Measurements from ENCODE around the gene GRPEL2.

GRPEL2 gene

DNA sequence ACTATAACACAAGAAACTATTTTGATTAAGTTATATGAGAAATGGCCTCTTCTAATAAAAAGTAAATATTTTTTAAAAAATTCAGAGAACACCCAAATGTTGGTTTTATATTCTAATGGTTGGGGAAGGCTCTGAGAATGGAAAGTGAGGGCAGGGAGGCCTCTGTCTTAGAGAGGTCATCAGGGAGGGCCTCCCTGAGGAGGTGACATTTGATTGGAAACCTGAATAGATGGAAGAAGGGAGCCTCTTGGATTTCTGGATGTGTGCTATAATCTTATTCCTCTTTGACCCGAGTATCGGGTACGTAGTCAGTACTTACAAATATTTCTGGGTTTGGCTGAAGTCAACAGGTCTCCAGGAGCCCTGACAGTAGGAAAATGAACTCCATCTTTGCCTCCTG, 26.1 kb upstream of the GRPEL2 start:
- no peak for DNase-seq (ENCODE audit: low read depth, low spot score)

- peak; percentile 45 for DNase-seq (ENCODE audit: low read depth, low spot score)
Measured at GRCh38 chr5:149320791-149321330, 24.4 kb upstream of the GRPEL2 start.

GRCh38 chr5:149322518-149322917, 22.8 kb upstream of the GRPEL2 start:
- DNase-seq (ENCODE audit: low read depth, low spot score), result no peak

- DNase-seq (ENCODE audit: low read depth, low spot score), result no peak
Measured at GRCh38 chr5:149323210-149323609, 22.1 kb upstream of the GRPEL2 start.

- no peak for DNase-seq (ENCODE audit: low read depth, low spot score)
Measured at GRCh38 chr5:149323621-149324205, 21.6 kb upstream of the GRPEL2 start.

DNA sequence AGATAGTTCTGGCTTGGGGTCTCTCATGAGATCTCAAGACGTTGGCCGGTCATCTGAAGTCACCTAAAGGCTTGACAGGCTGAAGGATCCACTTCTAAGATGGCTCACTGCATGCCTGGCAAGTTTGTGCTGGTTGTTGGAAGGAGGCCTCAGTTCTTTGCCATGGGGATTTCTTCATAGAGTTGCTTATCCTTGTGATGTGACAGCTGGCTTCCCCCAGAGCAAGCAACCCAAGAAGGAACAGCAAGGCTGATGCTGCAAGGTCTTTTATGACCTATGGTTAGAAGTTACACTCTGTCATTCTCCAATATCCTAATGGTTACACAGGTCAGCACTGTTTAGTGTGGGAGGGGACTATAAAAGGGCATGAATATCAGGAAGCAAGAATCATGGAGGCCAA, 20.7 kb upstream of the GRPEL2 start:
- no peak for DNase-seq (ENCODE audit: low read depth, low spot score)

- no peak for DNase-seq (ENCODE audit: low read depth, low spot score)
Measured at GRCh38 chr5:149325166-149325735, 20.0 kb upstream of the GRPEL2 start.

DNA sequence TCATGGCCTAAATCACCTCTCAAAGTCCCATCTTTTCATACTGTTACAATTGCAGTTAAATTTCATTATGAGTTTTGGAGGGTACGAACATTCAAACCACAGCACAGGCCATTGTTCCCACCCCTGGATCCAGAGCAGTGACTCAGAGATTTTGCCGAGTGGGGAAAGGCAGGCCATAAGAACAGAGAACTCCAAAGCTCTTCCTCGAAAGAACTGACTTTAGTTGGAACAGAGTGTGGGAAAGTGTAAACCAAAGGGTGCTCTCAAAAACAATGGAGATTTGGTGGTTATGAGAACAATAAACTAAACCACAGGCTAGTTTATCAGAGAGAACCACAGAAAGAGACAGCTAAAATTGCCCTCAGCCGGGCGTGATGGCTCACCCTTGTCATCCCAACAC, 19.4 kb upstream of the GRPEL2 start:
- no peak for DNase-seq (ENCODE audit: low read depth, low spot score)

DNA sequence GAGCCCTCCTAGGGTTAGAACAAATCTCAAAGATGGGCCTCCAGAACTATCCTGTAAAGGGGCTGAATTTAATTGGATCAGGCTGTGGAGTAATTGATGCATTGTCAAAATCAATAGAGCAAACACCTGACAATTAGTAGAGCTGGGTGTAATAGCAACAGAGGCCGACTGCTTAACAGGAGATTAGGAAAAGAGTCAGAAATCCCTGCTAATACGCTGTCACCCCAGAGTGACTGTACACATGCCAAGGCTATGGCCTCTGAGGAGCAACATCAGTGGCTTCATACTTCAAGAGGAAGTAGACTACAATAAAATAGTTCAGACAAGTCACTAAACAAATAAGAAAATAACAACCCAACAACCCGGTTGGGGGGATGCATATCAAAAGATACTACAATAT, 18.7 kb upstream of the GRPEL2 start:
- no peak for DNase-seq (ENCODE audit: low read depth, low spot score)

DNA sequence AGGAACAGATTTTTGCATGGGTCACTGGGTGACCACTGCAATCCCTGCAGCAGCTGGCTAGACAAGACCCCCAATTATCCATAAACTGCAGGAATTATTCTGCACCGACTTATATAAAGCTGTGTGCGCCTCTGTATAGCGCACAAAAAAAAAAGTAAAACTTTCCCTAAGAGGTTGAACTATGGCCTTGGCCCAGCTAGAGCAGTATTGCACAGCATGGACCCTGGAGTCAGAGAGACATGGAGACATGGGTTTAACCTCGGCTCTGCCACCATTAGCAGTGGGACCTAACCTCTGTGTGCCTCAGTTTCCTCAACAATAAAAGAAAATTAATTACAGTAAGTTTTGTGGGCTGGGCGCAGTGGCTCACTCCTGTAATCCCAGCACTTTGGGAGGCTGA, 17.1 kb upstream of the GRPEL2 start:
- DNase-seq (ENCODE audit: low read depth, low spot score), result no peak

DNA sequence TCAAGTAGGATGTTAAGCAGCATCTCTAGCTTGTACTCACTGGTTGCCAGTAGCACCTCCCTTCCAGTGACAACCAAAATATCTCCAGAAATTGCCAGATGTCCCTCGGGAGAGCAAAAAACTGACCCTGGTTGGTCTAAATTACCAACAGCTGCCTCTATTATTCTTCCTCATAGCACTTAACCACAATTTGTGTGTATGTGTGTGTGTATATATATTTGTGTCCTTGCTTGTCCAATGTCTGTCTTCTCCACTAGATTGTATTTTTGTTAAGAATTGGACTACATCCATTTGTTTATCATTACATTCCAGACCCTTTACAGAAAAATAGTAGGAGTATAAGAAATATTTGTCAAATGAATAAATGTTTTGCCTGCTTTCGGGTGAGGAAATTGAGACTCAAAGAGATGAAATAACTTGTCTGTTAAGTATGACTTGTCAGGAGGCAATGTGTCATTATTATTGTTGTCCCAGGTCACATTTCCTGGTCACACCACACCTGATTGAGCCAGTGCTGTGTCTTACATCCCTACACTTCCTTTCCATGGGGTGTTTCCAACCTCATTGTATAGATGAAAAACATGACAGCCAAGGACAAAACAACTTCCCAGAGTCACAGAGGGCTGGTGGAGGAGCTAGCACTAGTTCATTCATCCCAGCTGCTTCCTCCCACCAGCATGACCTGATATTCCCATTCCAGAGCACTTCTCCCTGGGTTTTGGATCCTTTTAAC, 11.4 kb upstream of the GRPEL2 start:
- no peak for DNase-seq (ENCODE audit: low read depth, low spot score)

GRCh38 chr5:149337736-149338135, 7.6 kb upstream of the GRPEL2 start:
- DNase-seq (ENCODE audit: low read depth, low spot score), result no peak

GRCh38 chr5:149338364-149338763, 6.9 kb upstream of the GRPEL2 start:
- DNase-seq (ENCODE audit: low read depth, low spot score), result no peak

DNA sequence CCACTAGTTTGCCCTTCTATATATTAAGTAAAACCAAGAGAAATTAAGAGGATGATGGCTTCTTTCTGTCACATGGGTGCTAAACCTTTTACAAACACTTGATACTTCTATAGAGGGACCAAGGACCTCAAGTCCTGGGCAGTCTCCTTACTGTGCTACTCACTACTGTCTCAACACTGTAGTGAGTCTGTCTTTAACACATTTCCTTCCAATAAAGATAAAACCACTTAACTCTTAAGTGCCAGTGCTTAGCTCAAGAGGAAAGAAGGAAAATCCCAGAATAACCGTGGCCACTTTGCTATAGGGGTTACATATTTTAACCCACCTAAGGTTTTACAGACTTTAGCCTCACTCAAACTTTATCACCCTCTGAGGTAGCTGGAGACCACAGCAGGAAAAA, 4.4 kb upstream of the GRPEL2 start:
- no peak for DNase-seq (ENCODE audit: low read depth, low spot score)

GRCh38 chr5:149341876-149342275, 3.4 kb upstream of the GRPEL2 start:
- DNase-seq (ENCODE audit: low read depth, low spot score), result no peak

- DNase-seq (ENCODE audit: low read depth, low spot score), result no peak
Measured at GRCh38 chr5:149344151-149344550, 1.1 kb upstream of the GRPEL2 start.

- DNase-seq (ENCODE audit: low read depth, low spot score), result no peak
Measured at GRCh38 chr5:149345892-149346222, 558 bp downstream of the GRPEL2 start.

- no peak for DNase-seq (ENCODE audit: low read depth, low spot score)
Measured at GRCh38 chr5:149348518-149348917, 3.2 kb downstream of the GRPEL2 start.

DNA sequence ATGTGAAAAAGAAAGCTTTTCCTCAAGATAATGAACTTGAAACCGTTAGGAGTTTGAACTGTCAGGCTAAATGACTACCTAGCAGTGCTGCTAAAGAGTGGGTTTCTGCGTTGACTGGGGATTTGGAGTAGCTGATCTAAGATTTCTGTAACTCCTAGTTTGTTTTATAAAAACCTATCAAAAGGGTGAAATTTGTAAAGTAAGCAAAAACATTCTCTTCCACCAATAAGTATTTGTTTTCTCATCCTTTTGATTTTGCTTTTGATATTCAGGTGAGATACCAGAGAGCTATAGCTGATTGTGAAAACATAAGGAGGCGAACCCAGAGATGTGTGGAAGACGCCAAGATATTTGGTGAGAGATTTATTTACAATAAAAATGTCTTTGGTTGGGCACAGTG, 4.1 kb downstream of the GRPEL2 start:
- no peak for DNase-seq (ENCODE audit: low read depth, low spot score)

DNA sequence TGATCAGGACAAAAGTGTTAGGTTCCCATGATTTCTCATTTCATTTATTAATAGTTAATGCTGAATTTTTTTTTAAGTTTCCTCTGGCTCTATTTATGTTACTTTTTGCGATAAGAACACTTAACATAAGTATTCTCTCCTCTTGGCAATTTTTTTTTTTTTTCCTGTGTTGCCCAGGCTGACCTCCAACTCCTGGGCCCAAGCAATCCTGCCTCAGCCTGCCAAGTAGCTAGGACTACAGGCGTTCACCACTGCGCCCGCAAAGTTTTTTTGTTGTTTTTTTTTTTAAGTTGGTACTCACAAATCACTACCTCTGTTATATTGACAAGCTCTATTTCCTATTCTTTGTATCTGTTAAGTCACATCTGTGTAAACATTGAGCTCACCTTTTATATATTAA, 6.9 kb downstream of the GRPEL2 start:
- no peak for DNase-seq (ENCODE audit: low read depth, low spot score)

DNA sequence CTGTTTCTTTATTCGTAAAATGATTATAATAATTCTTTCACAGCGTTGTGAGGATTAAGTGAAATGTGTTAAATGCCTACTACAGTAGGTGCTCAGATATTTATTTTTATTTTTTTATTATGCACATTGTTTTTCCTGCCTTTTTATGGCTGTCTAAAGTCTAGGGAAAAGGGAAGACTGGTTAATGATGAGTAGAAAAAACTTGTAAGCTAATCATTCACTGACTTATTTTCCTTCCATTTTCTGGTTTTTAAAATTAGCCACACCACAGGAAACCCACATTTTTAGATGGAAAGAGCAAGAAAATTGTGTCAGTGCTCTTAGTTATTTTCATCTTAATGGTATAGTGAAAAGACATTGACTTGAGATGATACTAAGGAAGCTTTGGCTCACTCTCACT, 8.6 kb downstream of the GRPEL2 start:
- no peak for DNase-seq (ENCODE audit: low read depth, low spot score)

DNA sequence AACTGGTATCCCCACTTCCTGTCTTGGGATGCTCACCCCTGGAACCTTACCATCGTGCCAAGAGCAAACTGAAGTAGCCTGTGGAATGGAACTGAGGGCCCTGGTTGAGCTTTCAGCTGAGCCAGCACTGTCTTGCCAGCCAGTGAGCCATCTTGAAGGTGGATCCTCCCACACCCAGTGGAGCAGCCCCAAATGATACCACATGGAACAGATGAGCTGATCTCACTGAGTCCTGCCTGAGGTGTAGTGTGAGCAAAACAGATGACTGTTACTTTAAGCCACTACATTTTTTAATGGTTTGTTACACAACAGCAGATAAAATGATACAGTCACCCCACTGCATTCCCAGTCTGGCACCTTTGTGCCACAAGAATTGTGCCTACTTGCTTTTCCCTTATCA, 10.4 kb downstream of the GRPEL2 start:
- no peak for DNase-seq (ENCODE audit: low read depth, low spot score)

DNA sequence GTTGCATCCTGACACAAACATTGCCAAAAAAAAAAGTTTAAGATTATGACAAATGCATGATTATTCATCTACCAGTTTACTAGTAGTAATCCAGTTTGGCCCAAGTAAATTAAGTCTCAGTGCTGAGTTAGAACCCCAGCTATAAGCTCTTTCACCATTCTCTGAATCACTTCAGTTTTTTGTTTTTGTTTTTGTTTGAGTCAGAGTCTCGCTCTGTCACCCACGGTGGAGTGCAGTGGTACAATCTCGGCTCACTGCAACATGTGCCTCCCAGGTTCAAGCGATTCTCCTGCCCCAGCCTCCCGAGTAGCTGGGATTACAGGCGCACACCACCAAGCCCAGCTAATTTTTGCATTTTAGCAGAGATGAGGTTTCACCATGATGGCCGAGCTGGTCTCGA, 11.1 kb downstream of the GRPEL2 start:
- DNase-seq (ENCODE audit: low read depth, low spot score), result no peak
